GM21360 (cell line): ENCODE measurements around the gene FGD5.

ENCODE experiments used
- ATAC-seq: cut with Tn5 transposase; IDR thresholded peaks from one replicate; pipeline ENCODE4 v1.9.1; 2021; ENCODE audit warnings: mild to moderate bottlenecking, moderate library complexity; ENCODE audit not compliant: unreplicated experiment

The FGD5 gene

DNA sequence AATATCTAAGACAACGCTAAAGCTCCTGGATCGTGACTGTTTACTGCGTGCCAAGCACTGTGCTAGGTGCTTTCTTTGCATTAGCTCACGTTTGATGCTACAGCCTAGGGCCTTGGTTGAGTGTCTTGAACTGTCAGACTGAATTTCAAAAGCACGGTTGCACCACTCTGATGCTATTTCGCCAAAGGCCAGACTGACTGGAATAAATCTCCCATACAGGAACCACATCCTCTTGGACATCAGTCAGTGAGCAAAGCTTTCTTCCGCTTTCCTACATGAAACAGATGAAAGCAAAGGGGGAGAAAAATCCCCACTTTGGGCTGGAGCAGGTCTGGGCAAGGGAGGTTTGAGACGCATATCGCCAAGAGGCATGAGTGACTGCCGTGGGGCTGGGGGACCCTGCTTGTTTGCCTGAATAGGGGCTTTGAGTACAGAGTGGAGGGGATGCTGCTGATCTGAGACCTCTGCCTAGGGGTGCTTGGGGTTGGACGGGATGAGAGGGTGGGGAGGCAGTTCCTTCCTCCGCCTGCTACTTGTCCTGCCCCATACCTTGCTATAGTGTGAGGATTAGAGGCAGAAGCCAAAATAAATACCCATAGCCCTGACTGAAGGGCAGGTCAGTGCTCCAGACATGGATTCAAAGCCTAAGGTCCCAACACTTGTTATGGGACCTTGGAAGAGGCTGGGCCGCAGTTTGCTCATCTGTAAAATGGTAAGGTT lies 5.3 kb downstream of the FGD5 start:
- no peak for ATAC-seq

DNA sequence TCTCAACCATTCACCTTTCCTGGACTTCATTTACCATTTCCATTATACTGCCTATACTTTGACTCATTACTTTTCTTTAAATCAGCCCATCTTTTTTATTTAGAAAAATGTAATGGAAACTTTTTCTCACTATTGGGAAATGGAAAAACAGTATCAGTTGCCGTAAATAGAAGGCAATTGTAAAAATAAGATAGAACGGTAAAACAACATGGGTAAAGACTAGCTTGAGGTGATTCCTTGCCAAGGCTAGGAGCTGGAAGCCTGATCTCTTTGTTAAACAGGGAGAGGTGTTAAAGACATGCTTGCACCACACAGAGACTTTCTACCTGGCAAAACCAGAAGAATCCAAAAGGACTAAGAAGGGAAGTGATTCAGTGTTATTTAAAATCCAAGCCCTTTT lies 5.9 kb downstream of the FGD5 start:
- ATAC-seq = no peak

DNA sequence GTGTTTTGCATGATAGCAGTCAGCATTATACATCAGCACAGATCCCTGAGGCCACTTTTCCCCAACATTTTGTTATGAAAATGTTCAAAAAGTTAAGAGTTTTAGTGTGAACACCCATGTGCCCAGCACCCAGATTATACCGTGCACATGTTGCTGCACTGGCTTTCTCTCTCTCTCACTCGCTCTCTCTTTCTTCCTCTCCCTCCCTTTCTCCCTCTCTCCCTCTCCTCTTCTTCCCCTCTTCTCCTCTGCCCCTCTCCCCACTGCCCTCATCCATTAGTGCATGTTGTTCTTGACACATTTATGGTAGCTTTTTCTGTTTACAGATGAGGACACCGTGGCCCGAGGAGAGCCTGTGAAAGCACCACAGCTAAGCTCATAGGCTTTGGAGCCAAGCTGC lies 7.3 kb downstream of the FGD5 start:
- ATAC-seq = no peak

DNA sequence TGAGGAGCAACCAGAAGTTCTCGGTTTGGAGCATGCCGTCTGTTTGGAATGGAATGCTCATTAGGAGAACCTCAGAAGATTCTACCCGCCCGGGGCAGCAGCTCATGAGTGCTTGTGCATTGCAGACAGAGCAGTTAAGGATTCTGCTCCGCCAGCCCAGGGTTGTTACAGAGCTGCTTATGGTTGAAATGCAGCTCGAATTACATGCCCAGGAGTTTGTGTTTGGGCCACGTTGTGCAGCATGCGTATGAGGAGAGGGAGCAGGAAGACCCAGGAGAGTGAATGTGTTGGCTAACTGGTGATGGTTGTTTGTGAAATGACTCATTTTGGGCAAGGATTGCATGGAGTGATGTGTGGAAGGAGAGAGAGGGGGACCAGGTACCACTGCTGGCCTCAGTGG lies 9.0 kb downstream of the FGD5 start:
- ATAC-seq = no peak

DNA sequence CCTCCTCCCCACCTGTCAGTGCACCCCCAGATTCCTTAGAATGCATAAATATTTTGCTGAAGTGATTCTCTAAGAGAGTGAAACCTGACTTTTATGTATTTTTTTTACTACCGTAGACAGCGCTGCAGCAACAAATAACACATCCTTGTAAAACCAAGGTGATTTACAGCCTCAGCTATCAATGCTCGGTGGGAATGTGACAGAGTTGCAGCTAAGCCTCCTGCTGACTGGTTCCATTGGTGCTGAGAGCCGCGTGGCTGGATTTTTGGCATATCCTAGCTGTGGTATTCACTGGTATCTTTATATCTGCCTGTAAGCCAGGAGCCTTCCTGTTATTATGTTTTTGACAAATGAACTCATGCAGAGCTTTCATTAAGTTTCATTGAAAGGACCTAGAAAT lies 11.0 kb downstream of the FGD5 start:
- no peak for ATAC-seq

DNA sequence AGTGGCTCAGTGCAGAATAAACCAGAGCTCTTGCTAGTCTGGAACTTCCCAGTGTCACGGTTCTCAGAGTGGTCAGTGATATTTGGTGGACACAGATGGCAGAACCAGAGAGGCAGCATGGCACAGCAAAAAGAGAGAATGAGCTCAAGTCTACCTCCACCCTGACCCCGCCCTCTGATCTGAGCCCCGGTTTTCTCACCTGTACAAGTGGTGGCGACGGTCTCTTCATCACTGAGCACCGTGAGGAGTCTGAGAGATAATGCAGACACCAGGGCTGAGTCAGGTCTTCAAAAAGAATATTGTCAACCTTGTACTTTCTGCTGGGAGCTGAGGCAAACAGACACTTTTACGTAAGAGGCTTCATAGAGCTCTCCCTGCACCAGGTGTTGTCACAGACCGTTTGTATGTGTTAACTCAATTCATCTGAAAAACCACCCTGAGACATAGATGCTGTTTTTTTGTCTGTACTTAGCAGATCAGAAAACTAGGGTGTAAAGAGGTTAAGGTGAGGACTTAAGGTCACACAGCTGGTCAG lies 13.2 kb downstream of the FGD5 start:
- ATAC-seq = no peak

DNA sequence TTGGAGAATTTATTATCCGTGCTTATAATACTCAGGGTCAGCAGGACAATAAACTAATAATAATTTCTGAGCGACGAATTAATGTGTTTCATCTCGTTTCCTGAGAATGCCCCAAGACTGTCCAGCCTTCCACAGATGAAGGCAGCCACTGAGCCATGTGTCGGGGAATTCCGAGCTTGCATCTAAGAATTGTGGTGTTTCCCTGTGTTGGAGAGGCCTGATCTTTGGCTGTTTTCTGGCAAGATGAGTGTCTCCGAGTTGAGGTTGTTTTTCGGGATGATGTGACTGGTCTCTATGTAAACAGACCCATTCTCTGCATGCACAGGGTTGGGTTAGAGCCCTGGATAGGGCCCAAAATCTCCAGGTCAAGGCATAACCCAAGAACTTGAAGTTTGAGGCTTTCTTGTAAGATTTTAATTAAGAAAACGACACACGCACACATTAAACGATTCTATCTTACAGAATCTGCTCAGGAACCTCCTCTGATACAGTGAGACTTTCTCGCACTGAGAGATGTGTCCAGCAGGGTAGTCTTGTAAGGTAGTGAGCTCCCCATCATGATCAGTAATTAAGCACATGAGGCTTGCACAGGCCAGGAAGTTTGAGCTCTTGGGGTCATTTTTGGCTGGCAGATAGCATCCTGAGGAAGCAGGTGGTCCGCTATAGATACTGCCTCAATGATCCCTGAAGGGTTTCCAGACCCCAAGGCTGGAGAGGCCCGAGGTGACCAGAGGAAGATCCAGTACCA lies 14.4 kb downstream of the FGD5 start:
- ATAC-seq = no peak

DNA sequence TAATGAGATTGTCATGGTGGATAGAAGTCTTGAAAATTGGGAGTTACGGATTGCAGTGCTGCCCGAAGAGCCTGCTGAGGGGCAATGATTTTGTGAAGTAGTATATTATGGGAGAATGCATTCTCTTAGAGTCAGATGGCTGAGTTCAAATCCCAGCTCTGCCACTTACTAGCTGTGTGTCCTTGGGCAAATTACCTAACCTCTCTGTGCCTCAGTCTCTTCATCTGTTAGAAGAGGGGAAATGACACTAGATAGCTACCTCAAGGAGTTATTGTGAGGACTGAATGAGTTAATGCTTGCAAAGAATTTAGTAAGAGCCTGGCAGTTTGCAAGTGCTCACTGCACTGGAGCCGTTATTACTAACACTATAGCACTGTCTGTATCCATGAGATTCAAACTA lies 15.4 kb downstream of the FGD5 start:
- ATAC-seq = no peak

DNA sequence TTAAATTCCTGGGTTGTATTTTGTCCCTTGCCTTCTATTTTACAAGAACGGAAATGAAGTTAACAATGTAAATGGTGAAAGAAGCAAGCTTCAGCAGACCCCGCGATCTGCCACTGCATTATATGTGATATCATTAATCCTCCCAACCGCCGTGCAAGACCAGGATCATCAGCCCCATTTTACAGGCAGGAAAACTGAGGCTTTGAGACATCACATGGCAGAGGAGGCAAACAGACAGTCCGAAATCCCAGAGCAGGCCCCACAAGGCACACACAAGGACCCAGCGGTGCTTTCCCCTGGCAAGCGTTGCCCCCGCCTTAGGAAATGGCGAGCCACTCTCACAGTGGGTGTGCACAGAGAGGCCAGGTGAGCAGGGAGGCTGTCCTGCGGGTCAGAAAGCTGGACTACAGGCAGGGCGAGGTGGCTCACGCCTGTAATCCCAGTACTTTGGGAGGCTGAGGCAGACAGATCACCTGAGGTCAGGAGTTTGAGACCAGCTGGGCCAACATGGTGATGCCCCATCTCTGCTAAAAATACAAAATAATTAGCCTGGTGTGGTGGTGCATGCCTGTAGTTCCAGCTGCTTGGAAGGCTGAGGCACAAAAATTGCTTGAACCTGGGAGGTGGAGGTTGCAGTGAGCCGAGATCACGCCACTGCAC lies 16.2 kb downstream of the FGD5 start:
- ATAC-seq = no peak

DNA sequence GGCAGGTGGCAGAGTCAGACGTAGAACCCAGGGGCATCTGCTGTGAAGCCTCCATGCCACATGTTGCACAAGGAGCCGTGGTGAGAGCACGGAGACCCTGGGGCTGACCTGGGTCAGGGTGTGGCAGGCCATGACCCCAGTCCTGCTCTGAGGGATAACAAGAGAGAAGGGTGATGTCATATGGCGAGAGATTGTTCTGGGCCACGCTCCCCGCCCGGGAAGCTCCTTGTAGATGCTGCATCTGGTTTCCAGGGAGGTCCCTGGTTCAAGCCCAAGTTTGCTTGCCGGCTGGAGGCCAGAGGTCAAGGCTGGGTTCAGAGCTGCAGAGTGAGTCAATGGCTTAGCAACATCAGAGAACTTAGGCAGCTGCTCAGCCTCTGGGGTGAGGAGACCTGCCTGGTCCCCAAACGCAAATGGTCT lies 17.3 kb downstream of the FGD5 start:
- ATAC-seq = no peak

DNA sequence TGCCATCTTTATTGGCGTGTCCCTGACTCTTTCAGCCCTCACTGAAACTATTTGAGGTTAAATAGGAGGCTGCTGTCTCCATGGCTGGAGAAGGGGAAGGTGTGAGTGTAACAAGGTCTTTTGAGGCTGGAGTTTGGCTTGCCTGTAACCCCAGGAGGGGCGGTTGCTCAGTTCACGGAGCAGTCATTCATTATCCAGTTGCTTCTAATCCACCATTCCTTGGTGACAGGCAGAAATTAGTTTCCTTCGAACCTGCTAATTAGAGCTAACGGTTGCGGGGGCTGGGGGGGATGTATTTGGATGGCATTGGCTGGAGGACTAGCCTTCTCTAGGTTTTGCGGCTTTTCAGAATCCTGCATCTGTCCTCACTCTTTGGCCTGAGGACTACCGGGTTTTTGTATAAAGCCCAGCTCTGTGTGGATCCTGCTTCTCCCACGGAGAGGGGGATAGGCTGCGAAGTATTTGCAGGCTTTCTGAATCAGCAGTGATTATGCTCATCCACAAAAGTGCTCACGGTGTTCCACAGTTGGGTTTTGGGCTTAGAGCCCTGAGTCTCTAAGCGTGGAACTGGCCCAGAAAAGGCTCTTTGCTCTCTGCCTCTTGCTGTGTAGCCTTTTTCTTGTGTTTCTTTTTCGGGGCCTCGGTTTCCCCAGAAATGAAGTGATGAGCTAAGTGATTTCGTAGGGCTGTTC lies 18.6 kb downstream of the FGD5 start:
- ATAC-seq = no peak

DNA sequence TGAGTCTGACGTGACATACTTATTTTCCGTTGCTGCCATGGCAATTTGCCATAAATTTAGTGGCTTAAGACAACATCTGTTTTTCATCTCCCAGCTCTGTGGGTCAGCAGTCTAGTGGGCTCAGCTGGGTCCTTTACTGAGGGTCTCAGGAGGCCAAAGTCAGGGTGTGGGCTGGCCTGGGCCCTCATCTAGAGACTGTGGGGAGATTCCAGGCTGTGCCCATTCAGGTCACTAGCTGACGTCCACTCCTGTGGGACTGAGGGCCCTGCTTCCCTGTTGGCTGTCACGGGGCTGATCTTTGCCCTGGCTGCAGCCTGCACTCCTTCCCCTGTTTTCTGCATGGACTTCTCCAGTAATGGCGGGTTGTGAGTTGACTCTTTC lies 19.1 kb downstream of the FGD5 start:
- ATAC-seq = no peak

DNA sequence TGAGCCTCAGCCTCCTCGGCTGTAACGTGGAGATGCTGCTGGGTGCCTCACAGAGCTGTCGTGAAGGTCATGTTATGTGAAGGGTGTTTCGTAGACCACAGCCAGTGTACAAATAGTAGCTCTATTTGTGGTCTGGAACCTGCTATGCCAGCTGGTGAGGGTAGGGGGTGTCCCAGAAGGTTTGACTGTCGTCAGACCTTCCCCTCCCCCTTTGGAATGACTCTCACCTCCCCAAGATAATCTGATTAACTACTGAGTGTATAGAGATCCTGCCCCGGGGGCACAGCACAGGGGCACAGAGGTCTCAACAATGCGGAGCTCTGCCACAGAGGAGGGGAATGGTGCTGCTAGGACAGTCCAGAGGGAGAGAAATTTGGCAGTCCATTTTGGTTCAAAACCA lies 20.5 kb downstream of the FGD5 start:
- ATAC-seq = no peak

DNA sequence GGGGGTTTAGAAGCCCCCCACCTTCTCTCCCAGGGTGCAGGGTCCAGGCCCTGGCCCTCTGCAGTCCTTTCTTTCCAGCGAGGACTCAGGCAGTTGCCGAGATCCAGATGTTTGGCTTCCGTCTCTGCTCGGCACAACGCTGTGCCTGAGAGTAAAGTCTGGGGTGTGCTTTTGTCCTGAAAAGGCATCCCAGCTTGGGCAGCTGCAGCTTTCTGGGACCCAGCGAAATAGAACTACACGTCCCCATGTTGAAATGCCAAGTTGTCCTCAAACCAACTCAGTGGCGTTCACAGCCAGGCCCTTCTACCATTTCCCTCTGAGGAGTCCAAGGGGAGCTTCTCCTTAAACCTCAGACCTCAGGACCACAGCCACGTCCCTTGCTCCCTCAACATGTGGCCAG lies 23.1 kb downstream of the FGD5 start:
- no peak for ATAC-seq

DNA sequence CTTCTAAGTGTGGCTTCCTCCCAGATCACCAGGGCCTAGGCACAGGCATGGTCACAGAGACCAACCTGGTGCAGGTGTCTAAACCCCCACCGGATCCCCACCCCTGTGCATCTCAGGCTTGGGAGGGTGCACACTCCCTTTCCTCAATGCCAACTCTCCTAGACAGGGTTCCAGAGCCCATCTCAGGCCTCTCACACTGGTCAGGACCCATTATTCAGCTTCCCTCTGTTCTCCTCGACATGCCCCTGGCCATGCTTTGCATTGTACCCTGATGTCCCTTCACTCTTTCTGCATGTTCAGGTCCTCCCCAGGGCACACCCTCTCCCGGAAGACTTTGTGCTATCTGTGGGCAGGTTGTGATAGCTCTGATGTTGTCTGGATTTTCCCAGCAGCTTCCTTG lies 23.5 kb downstream of the FGD5 start:
- no peak for ATAC-seq

DNA sequence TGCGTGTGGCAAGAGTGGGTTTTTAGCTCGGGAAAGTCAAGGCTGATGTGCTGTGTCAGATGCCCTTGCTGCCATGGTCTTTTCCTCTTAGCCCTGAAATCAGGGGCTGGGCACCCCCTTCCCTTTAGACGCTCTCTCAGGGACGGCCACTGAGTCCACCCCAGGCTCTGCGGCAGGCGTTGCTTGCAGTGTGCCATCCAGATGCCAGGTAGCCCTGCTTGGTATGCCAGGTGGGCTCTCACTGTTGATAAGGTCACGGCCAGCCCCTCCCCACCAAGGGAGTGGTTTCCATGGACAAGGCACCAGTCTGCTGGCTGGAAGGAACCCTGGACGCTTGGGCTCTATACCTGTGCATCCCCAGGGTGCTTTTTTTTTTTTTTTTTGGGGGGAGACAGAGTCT lies 24.6 kb downstream of the FGD5 start:
- ATAC-seq = no peak

DNA sequence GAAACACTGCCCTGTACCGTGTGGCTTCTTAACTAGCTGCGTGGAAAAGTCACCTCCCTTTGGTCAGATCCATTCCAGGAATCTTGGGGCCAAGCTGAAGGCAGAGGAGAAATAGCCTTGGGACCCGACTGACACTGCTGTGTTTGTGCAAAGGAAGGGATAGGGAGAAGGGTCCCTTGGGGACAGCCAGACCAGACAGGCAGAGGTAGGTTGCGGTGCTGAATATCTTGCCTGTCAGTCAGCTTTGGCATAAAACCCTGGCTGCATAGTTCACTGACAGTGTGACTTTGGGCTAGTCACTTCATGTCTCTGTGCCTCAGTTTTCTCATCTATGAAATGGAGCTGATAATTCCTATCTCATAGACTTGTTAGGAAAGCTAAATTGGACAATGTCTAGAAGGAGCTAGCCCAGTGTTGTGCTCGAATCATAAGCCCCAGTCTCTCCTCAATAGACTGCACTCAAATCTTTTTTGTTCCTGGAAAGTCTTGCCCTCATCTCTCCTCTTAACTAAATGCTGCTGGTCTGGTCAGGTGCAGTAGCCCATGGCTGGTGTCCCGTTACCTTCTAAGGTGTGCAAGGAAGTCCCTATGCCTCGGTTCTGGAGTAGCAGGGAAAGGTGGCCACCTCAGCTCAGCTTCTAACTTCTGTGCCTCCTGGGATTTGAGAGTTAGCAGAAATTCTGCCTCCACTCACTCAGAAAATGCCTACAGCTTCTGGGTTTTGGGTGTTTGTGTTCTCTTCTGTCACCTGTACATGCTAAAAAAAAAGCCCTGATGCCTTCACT lies 25.8 kb downstream of the FGD5 start:
- ATAC-seq = no peak

DNA sequence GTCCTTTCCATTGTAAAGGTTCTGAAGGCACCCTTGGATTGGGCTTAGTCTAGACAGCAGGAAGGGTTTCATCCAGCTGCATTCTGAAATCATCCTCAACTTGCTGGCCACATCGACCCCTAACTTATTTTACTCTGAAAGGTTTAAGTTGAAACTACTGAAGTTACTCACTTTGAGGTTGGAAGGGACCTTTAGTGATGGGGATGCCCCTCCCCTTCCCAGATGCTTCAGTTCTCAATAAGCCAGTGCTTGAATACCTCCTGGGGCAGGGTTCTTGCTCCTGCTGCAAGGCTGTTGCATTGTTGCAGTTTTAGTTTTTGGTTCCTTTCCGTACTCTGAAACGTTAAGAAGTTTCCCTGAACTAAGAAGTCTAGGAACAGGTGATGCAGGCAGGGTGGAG lies 26.4 kb downstream of the FGD5 start:
- no peak for ATAC-seq

DNA sequence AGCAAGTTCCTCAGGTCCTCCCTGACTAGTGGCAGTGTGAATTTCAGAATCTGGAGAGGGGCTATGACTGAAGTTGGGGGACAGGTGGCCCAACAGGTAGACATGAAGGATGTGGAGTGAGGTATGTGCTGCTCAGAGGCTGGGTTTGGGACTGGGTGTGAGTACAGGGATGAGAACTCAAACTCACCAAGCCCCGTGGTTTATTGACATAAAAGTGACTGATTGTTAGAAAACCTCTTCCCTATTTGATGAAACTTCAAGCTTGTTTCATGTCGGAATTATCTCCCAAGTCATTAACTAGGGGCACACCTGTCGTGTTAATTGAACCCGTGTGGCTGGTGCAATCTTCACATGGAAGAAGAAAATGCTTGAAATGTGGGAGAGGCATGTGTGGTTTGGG lies 27.1 kb downstream of the FGD5 start:
- ATAC-seq = no peak

DNA sequence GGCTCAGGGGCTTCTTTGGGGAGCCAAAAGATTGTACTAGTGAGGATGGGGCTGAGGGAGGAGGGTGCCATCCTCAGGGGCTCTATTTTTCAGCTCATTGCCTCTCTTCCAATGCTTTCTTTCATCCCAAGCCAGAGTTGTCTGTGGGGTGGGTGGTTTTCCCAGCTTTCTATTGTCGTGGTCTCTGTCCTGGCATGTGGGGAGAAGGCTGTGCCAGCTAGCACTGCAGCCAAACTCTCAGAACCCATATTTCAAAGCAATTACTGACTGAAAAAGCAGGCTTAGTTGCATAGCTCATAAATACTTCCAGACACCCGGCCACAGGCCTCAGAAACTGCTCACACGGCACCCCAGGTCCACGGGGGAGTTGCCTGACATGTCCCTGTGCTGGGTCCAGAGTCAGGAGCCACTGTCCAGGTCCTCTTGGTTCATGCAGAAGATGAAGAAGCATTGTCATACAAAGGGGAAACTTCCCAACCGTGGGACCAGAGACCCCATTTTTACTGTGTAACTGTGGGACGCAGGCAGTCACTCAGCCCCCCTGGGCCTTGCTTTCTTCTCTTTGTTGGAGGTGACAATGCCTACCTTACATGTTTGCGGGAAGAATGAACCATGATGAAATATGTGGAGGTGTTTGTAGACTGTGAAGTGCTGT lies 27.6 kb downstream of the FGD5 start:
- ATAC-seq = no peak
